ENCODE measurements around the gene RNASE8.
"Not testable (repeated sequence)": the region's sequence is repeated elsewhere in the genome, so short reads cannot be mapped to it uniquely, and the experiment has no call there.

The RNASE8 gene, protein sequence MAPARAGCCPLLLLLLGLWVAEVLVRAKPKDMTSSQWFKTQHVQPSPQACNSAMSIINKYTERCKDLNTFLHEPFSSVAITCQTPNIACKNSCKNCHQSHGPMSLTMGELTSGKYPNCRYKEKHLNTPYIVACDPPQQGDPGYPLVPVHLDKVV

GRCh38 chr14:21057803-21058675 is at the start of gene RNASE8:
Gene RNASE8 (plus strand): TSS chr14:21057822. CDS start chr14:21057893, 71 bp downstream.
- no peak for DNase-seq

DNA sequence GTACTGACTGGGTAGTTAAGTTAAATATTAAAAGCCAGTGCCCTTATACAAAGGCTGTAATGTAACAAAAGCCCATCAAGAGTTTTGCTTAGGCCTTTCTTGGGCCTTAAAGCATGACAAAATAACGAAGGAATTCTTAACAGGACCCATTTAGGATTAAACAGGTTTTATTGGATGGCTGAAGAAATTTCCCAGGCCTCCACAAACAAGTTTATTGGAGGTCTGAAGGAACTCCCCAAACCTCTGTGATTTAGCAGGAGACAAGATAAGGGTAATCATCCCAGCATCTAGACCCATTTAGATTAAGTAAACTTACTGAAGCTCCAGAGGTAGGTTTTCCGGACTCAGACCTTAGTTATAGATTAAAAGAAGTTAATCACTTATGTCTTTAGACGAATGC is 47.9 kb upstream of the RNASE8 start:
- DNase-seq: not testable (repeated sequence)

- no peak for DNase-seq
Observed at GRCh38 chr14:21011136-21011535, 46.5 kb upstream of the RNASE8 start.

DNA sequence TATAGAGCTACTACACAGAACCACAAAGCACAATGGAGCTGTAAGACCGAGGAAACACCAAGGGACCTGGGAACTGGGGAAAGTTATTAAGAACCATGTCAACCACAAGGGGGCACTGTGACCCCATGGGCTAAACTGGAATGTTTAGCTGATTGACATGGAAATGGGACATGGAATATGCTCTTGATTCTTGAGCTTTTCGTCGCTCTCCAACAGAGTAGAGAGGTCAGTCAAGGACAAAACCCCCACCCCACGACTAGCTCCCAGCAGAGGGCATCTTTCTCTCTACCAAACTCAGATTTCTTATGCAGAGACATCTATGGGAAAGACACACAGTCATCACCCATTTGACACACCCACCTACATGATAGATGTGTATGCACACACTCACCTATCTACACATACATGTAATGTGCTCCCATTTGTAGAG is 42.8 kb upstream of the RNASE8 start:
- DNase-seq: peak; percentile 24 to 96 (median 75)

DNA sequence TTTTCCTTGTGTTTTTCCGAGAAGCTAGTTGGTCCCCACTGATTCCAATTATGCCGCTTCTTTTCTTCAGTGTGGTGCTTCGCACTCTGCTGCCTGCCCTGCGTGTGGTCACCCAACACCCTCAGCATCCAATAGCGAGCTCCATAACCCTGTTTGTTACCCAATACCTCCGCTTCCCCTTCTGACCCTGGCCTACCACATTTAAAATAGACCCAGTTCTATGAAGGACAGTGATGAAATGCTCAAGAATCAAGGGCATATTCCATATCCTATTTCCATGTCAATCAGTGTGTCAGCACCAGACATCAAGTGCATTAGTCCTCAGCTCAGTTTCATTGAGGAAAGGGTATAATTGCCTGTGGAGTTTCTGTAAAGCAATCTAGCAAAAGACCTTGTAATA is 42.3 kb upstream of the RNASE8 start:
- DNase-seq: peak in 2 of 56 donors; percentile 11 to 20

DNA sequence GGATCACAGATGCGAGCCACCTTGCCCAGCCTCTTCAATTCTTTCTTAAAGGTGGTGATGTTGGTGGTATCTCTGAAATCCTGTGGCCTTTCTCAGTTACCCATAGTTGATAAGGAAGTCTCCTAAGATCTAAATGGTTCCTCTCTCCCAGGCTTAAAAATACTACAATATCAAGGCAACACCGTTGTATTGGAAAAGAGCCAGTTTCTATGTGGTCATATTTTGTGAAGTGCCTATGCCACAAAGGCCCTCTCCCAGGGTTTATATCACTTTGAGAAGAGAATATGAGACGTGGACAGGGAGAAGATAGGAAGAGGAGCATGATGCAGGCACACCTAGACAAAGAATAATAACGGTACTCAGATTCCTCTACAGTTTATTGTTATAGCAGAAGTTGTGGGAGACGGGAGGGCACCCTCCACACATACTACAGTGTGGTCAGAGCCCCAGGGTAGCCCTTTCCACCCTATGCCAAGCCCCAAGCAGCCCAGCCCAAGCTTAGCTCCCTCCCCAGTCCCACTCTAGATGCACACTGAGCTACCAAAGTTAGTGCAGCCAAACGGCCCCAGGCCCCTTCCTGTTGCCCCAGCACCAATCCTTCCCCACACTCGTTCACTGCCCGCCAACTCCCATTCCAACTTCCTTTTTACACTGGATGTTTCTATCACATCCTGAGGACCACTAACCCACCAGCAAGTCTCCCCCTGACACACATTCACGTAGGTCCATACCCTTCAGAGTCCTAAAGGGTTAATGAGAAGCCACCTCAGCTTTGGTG is 41.0 kb upstream of the RNASE8 start:
- DNase-seq: no peak

- DNase-seq: peak in 2 of 56 donors; percentile 13 to 19
Observed at GRCh38 chr14:21017528-21018245, 39.9 kb upstream of the RNASE8 start.

GRCh38 chr14:21018286-21018685 is 39.3 kb upstream of the RNASE8 start:
- DNase-seq: no peak

DNA sequence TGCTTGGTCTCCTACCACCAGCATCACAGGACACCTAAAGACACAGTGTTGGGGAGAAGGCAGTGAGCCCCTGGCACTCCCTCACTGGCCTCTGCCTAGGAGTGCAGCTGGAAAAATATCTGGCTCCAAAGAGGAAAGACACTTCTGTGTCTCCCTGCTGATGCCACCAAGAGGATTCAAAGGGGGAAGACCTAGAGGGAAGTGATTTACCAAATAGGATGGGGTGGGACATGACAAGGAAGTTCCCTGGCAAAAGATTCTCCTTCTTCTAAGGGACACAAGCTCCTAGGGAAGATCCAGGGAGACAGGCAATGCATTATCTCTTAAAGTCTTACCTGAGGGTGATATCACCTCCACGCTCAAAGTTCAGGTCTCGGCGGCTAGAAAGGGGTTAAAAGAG is 38.8 kb upstream of the RNASE8 start:
- DNase-seq: no peak

- no peak for DNase-seq
Observed at GRCh38 chr14:21019366-21019765, 38.3 kb upstream of the RNASE8 start.

DNA sequence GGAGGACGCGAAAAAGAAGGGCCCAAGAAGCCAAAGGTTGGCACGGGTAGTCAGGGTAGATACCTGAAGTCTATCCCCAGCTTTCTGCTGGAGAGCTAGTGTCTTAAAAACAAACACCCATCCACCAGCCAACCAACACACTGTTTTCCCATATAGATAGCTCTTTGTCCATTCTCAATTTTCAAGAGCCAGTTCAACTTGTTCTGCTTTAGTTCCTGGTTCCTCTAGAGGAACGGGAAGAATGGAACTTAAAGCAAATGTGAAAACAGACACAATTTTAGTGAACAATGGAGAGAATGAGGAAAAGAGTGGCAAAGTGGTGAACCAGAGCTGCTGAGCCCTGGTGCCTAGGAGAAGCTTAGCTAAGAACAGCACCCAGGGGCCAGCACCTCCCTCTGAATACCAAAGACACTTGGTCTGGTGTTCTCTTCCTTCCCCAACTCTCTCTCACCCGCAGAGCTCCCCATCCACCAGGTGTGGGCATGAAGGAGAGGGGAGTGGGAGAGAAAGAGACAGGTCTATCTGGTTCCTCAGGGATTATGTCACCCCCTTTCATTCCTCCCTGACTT is 36.6 kb upstream of the RNASE8 start:
- DNase-seq: no peak

- no peak for DNase-seq
Observed at GRCh38 chr14:21022686-21023085, 34.9 kb upstream of the RNASE8 start.

DNA sequence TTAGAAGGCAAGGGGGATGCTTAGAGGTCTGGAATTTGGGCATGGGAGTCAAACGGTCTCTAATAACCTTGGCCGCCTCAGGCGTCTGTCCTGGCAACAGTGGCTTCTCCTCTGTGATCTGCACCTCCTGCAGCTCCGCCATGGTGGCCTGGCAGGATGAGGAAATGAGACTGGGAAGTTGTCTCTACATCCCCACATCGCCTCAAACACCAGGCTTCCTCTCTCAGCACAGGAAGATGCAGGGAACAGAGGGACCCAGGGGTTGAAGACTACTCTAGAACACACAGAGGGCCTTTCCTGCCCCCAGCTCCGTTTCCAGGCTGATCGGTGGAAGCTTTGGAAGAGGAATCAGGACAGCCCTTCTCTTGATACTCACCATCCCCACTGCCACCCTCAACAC is 34.4 kb upstream of the RNASE8 start:
- peak in 13 of 56 donors; percentile 11 to 49 (median 29) for DNase-seq

- no peak for DNase-seq
Observed at GRCh38 chr14:21023817-21024584, 33.6 kb upstream of the RNASE8 start.

GRCh38 chr14:21024585-21025370 is 32.8 kb upstream of the RNASE8 start, which contains the start of gene NDRG2:
Gene NDRG2 (minus strand): TSS chr14:21025061. CDS start chr14:21023315, 1,746 bp downstream.
- DNase-seq: peak in 54 of 56 donors; percentile 40 to 88 (median 72)

DNA sequence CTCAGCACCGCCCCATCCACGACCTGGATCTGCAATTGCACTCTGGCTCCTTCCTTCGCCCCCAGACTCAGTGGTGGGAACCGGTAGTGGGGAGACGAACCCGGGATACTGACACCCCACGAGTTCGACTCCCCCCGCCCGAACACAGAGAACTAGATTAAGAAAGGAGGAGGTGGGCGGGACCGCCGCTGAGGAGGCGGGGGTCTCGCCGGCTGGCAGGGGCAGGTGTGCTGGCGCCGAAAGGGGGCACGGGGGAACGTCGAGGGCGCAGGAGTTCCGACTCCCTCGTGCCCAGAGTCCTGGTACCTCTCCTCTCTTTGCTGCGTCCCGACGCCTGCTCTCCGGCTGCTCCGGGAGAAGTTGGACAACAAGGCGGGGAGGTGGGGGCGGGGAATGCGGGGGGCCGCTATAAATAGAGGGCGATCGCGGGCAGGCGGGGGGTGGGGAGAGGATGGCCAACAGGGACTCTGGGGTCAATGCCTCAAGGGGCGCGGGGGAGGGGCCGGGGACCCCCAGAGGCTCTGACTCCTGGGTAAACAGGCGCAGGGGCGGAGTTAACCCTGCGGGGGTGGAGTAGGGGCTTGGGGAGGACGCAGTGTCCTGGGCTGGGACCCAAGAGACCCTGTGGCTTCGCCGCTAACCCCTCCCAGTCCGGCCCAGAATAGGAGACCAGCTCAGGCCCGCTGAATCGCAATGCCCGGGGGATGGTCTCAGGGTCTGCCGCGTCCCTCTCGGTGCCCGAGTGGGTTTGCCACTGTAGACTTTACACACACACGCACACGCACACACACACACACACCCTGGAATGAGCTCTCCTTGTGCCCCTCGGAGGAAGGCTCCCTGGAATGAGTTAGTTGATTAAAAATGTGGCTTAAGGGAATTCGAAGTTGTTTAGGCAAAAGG is 32.0 kb upstream of the RNASE8 start:
- DNase-seq: peak in 55 of 56 donors; percentile 39 to 95 (median 85)

GRCh38 chr14:21026274-21026987 is 31.2 kb upstream of the RNASE8 start:
- DNase-seq: peak in 54 of 56 donors; percentile 43 to 93 (median 81)

Measured in amygdala (tissue), 56 donors.